K562 (cell line): ENCODE data around the gene SNX27. TPM values are rescaled to one million over a fixed set of nuclear protein-coding genes. Genes with fewer than 3 reads are reported as not detected.

ENCODE experiments used
- ATF3 ChIP-seq, 2 experiments: fragments of 450-650 bp in 1 of 2; sonication (generic) in 1 of 2; formaldehyde crosslinking in 1 of 2; IDR thresholded peaks in 1 of 2; conservative IDR thresholded peaks in 1 of 2; 2 replicates each; pipeline versions ENCODE4 v1.6.1 to v1.8.1; 2016 to 2023; ENCODE audit warnings: mild to moderate bottlenecking in 2 of 2, moderate library complexity in 2 of 2, inconsistent platforms in 1 of 2, missing genetic modification reagents in 1 of 2
- CEBPB ChIP-seq: fragments of 450-650 bp; IDR thresholded peaks from 2 replicates; pipeline ENCODE4 v1.6.1; 2016; ENCODE audit warnings: missing genetic modification characterization, missing compliant biosample characterization
- CEBPG ChIP-seq, 3 experiments: fragments of 200-800 bp in 1 of 3; sonication (Bioruptor generic) in 1 of 3; sonication (generic) in 1 of 3; formaldehyde crosslinking in 1 of 3; IDR thresholded peaks in 2 of 3; conservative IDR thresholded peaks in 1 of 3; 2 replicates each; pipeline versions ENCODE4 v1.6.1 to v1.8.0; 2016 to 2022; ENCODE audit warnings: missing compliant biosample characterization in 2 of 3, missing genetic modification characterization in 2 of 3, mild to moderate bottlenecking in 1 of 3, missing genetic modification reagents in 1 of 3
- GABPB1 ChIP-seq: sonication (generic); formaldehyde crosslinking; IDR thresholded peaks from 2 replicates; pipeline ENCODE4 v1.8.0; 2022; ENCODE audit warnings: mild to moderate bottlenecking, missing genetic modification reagents
- HIVEP1 ChIP-seq: fragments of 250-450 bp; sonication (Bioruptor Pico); IDR thresholded peaks from 2 replicates; pipeline ENCODE4 v1.4.0; 2020; ENCODE audit warnings: mild to moderate bottlenecking
- LCOR ChIP-seq: sonication (generic); formaldehyde crosslinking; IDR thresholded peaks from 2 replicates; pipeline ENCODE4 v1.8.0; 2022; ENCODE audit warnings: mild to moderate bottlenecking, missing genetic modification reagents
- MYBL2 ChIP-seq, 2 experiments: fragments of 450-650 bp in 1 of 2; sonication (generic) in 1 of 2; formaldehyde crosslinking in 1 of 2; IDR thresholded peaks; 2 replicates each; pipeline versions ENCODE4 v1.6.1 to v1.8.1; 2017 to 2022; ENCODE audit warnings: borderline replicate concordance in 1 of 2, inconsistent platforms in 1 of 2, low read depth in 1 of 2, mild to moderate bottlenecking in 1 of 2, missing genetic modification reagents in 1 of 2, moderate library complexity in 1 of 2
- NFXL1 ChIP-seq: fragments of 450-650 bp; formaldehyde crosslinking; IDR thresholded peaks from 2 replicates; pipeline ENCODE4 v1.4.0; 2021; ENCODE audit warnings: mild to moderate bottlenecking
- RBM15 ChIP-seq: fragments of 200-400 bp; formaldehyde crosslinking; IDR thresholded peaks from 2 replicates; pipeline ENCODE4 v1.6.1; 2018; ENCODE audit warnings: mild to moderate bottlenecking, low read length, moderate library complexity; ENCODE audit not compliant: insufficient read depth
- SIRT6 ChIP-seq: IDR thresholded peaks from one replicate; pipeline ENCODE4 v1.6.1; 2012; ENCODE audit warnings: low read depth, mild to moderate bottlenecking, control low read depth, inconsistent platforms, low read length, moderate library complexity
- SMAD4 ChIP-seq: fragments of 250-450 bp; sonication (Bioruptor Pico); conservative IDR thresholded peaks from 2 replicates; pipeline ENCODE4 v1.8.0; 2021; ENCODE audit warnings: inconsistent platforms, mild to moderate bottlenecking, moderate library complexity
- TRIM24 ChIP-seq, 2 experiments: fragments of 450-650 bp; IDR thresholded peaks; 2 replicates each; pipeline ENCODE4 v1.6.1; 2016
- ZNF197 ChIP-seq: fragments of 200-800 bp; sonication (Bioruptor generic); IDR thresholded peaks from 2 replicates; pipeline ENCODE4 v1.6.1; 2016; ENCODE audit warnings: low read depth, missing genetic modification characterization, missing compliant biosample characterization
- ZNF57 ChIP-seq: fragments of 450-650 bp; formaldehyde crosslinking; IDR thresholded peaks from 2 replicates; pipeline ENCODE4 v1.4.0; 2020; ENCODE audit warnings: mild to moderate bottlenecking, moderate library complexity
- ZNF766 ChIP-seq: fragments of 200-800 bp; sonication (Bioruptor generic); conservative IDR thresholded peaks from 2 replicates; pipeline ENCODE4 v1.6.1; 2016; ENCODE audit warnings: missing genetic modification characterization, missing compliant biosample characterization
- polyA plus RNA-seq, 8 experiments: library from polyadenylated mRNA; depleted of rRNA in 4 of 8; stranded (reverse) in 5 of 8; unstranded in 3 of 8; fragments of >200 nt; fragmentation: Nextera tagmentation in 2 of 8; fragmentation: Illumina TruSeq in 1 of 8; extraction: Ambion mirVana in 2 of 8; extraction: Trizol in 1 of 8; gene quantifications; 2 replicates each; pipeline versions ENCODE4 v1.2.1 to v1.2.3, GENCODE V29; 2011 to 2014; ENCODE audit warnings: inconsistent platforms in 1 of 8, missing spikeins in 1 of 8
- total RNA-seq, 7 experiments: library from RNA; depleted of rRNA in 6 of 7; stranded (reverse); fragments of >200 nt in 6 of 7; fragmentation: Illumina TruSeq in 2 of 7; extraction: Trizol in 2 of 7; gene quantifications; 2 replicates each; pipeline versions ENCODE4 v1.2.1 to v1.2.3, GENCODE V29; 2011 to 2021; ENCODE audit warnings: low replicate concordance in 1 of 7
- TF ChIP-seq, protein P1 (sequence below): fragments of 450-650 bp; IDR thresholded peaks from 2 replicates; pipeline ENCODE4 v1.6.1; 2017; ENCODE audit warnings: antibody characterized with exemption, mild to moderate bottlenecking
- TF ChIP-seq, protein P2 (sequence below): IDR thresholded peaks from 3 replicates; pipeline ENCODE4 v1.6.1; 2011; ENCODE audit warnings: borderline replicate concordance, mild to moderate bottlenecking, moderate library complexity; ENCODE audit not compliant: insufficient read length; ENCODE audit errors: extremely low read depth

Gene SNX27
- total and polyA plus RNA-seq, 9 of the 15 experiments (the other 6 are each of a cell fraction or from before 2014, with no cell fraction given) = 4.5 to 18.7 (median 10.1) TPM

DNA sequence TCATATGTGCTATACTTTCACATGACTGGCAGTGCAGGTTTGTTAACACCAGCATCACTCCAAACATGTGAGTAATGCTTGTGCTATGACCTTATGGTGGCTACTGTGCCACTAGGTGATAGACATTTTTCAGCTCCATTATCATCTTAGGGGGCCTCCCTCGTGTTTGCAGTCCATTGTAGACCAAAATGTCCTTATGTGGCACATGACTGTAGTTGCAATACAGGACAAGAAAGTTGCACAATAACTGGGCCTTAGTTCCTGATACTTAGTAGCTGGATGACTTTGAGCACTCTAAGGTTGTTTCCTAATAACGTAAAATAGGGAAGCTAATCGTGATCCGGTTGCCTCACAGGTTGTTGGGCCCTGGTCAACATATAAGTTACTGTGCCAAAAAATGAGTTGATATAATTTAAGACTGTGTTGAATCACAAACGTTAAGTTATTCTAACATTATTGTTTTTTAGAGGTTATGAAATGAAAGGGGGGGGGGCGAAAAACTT lies 511 bp upstream of the SNX27 start (continued):
- TF ChIP-seq ATF3 (IDR thresholded peaks at IDR 0.05) (peak; percentile 45), ATF3 (CRISPR knock-in tag; conservative IDR thresholded peaks at IDR 0.05) (no peak), GABPB1 (CRISPR knock-in tag) (0 out of 2 replicates have a peak, but pooled peaks have one; percentile 10), LCOR (CRISPR knock-in tag) (0 out of 2 replicates have a peak, but pooled peaks have one; percentile 28), ZNF197 (CRISPR knock-in tag) (peak; percentile 33; the same call in 1 of the 2 replicates), HIVEP1 (CRISPR knock-in tag) (no peak), SMAD4 (CRISPR knock-in tag) (no peak), CEBPG (CRISPR knock-in tag; IDR thresholded peaks at IDR 0.05) (peak; percentile 95), CEBPG (tag; conservative IDR thresholded peaks at IDR 0.05 in 1 of 2, IDR thresholded peaks at IDR 0.05 in 1 of 2) (peak; percentile 98 to 99), NFXL1 (CRISPR knock-in tag) (0 out of 2 replicates have a peak, but pooled peaks have one; percentile 23), CEBPB (tag) (peak; percentile 99), ZNF766 (CRISPR knock-in tag) (peak; percentile 53), TRIM24 (IDR thresholded peaks at IDR 0.05) (no peak; a peak in 1 of 4 replicates), ZNF57 (CRISPR knock-in tag) (no peak), SIRT6 (no peak), RBM15 (no peak), MYBL2 (IDR thresholded peaks at IDR 0.05; ENCODE audit: low read depth) (no peak), MYBL2 (CRISPR knock-in tag; IDR thresholded peaks at IDR 0.05; ENCODE audit: borderline replicate concordance) (no peak)
- TF ChIP-seq, protein P1, sequence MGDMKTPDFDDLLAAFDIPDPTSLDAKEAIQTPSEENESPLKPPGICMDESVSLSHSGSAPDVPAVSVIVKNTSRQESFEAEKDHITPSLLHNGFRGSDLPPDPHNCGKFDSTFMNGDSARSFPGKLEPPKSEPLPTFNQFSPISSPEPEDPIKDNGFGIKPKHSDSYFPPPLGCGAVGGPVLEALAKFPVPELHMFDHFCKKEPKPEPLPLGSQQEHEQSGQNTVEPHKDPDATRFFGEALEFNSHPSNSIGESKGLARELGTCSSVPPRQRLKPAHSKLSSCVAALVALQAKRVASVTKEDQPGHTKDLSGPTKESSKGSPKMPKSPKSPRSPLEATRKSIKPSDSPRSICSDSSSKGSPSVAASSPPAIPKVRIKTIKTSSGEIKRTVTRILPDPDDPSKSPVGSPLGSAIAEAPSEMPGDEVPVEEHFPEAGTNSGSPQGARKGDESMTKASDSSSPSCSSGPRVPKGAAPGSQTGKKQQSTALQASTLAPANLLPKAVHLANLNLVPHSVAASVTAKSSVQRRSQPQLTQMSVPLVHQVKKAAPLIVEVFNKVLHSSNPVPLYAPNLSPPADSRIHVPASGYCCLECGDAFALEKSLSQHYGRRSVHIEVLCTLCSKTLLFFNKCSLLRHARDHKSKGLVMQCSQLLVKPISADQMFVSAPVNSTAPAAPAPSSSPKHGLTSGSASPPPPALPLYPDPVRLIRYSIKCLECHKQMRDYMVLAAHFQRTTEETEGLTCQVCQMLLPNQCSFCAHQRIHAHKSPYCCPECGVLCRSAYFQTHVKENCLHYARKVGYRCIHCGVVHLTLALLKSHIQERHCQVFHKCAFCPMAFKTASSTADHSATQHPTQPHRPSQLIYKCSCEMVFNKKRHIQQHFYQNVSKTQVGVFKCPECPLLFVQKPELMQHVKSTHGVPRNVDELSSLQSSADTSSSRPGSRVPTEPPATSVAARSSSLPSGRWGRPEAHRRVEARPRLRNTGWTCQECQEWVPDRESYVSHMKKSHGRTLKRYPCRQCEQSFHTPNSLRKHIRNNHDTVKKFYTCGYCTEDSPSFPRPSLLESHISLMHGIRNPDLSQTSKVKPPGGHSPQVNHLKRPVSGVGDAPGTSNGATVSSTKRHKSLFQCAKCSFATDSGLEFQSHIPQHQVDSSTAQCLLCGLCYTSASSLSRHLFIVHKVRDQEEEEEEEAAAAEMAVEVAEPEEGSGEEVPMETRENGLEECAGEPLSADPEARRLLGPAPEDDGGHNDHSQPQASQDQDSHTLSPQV = peak; percentile 61
- TF ChIP-seq, protein P2, sequence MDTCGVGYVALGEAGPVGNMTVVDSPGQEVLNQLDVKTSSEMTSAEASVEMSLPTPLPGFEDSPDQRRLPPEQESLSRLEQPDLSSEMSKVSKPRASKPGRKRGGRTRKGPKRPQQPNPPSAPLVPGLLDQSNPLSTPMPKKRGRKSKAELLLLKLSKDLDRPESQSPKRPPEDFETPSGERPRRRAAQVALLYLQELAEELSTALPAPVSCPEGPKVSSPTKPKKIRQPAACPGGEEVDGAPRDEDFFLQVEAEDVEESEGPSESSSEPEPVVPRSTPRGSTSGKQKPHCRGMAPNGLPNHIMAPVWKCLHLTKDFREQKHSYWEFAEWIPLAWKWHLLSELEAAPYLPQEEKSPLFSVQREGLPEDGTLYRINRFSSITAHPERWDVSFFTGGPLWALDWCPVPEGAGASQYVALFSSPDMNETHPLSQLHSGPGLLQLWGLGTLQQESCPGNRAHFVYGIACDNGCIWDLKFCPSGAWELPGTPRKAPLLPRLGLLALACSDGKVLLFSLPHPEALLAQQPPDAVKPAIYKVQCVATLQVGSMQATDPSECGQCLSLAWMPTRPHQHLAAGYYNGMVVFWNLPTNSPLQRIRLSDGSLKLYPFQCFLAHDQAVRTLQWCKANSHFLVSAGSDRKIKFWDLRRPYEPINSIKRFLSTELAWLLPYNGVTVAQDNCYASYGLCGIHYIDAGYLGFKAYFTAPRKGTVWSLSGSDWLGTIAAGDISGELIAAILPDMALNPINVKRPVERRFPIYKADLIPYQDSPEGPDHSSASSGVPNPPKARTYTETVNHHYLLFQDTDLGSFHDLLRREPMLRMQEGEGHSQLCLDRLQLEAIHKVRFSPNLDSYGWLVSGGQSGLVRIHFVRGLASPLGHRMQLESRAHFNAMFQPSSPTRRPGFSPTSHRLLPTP = no peak
